ENCODE results near the gene LRRC75B.
"Not testable (repeated sequence)": the region's sequence is repeated elsewhere in the genome, so short reads cannot be mapped to it uniquely, and the experiment has no call there.

Gene LRRC75B

DNA sequence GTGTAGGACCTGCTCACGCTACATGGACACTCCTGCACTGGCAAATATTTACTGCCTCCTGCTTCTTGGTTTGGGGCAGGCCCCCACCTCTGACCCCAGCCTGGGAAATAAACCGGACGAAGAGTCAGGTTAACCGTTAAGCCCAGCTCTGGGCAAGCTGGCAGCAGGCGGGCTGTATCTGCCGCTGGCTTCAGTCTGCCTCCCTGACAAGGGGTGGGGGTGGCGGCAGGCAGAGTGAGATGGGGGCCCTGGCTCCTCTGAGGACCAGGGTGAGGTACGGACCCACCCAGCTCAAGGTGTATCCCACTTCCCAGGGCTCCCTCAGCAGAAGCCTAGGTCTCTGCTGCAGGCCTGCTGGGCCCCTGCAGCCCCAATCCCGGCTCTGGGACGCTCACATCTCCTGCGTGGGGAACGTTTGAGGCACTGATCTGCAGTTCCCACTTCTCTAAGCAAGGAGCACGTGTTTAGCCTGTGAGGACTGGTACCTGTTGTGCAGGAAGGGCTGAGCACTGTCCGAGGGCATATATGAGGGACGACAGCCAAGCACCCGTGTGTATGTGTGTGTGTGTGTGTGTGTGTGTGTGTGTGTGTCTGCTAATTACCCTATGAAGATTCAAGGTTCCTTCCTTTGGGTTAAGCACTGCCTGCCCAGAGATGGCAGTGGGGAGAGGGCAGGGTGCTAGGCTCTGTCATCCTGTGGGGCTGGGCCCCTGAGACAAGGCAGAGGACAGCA is 1.1 kb upstream of the LRRC75B start:
- no peak overlapping the region for H3K27ac ChIP-seq (ENCODE audit: low read depth, low read length, poor library complexity, severe bottlenecking)
- H3K9ac ChIP-seq (ENCODE audit: low read length): no peak overlapping the region
- no peaks in the 10 kb centered on the region for H3K79me2 ChIP-seq (ENCODE audit: insufficient read depth, low read length)
- peaks cover 11% of the 10 kb centered on the region for H3K4me1 ChIP-seq (ENCODE audit: insufficient read depth, low read length, severe bottlenecking)
- no peaks in the 10 kb centered on the region for H4K20me1 ChIP-seq (ENCODE audit: insufficient read depth, low read length)
- no peaks in the 10 kb centered on the region for H3K9me3 ChIP-seq (ENCODE audit: low read length)
- H3K36me3 ChIP-seq (ENCODE audit: insufficient read depth, low read length): no peaks in the 10 kb centered on the region
- H2AFZ ChIP-seq (ENCODE audit: low read length): no peak overlapping the region
- H3K4me2 ChIP-seq (ENCODE audit: low read length): no peak overlapping the region
- peaks cover 3% of the 10 kb centered on the region; the same call in 1 of the 2 replicates for H3K27me3 ChIP-seq (ENCODE audit: insufficient read depth, low read length)
- no peaks in the 10 kb centered on the region for H3K9me2 ChIP-seq (ENCODE audit: low read depth, low read length)
- no peak for TF ChIP-seq EZH2 (IDR thresholded peaks at IDR 0.05; ENCODE audit: borderline replicate concordance, low read length)
- TF ChIP-seq, protein P1, sequence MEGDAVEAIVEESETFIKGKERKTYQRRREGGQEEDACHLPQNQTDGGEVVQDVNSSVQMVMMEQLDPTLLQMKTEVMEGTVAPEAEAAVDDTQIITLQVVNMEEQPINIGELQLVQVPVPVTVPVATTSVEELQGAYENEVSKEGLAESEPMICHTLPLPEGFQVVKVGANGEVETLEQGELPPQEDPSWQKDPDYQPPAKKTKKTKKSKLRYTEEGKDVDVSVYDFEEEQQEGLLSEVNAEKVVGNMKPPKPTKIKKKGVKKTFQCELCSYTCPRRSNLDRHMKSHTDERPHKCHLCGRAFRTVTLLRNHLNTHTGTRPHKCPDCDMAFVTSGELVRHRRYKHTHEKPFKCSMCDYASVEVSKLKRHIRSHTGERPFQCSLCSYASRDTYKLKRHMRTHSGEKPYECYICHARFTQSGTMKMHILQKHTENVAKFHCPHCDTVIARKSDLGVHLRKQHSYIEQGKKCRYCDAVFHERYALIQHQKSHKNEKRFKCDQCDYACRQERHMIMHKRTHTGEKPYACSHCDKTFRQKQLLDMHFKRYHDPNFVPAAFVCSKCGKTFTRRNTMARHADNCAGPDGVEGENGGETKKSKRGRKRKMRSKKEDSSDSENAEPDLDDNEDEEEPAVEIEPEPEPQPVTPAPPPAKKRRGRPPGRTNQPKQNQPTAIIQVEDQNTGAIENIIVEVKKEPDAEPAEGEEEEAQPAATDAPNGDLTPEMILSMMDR (IDR thresholded peaks at IDR 0.05; ENCODE audit: low read length): no peak
- H3K4me3 ChIP-seq (ENCODE audit: low read depth, low read length, poor library complexity, severe bottlenecking): no peak overlapping the region
- H3F3A ChIP-seq (ENCODE audit: insufficient read depth, low read length): no peaks in the 10 kb centered on the region

DNA sequence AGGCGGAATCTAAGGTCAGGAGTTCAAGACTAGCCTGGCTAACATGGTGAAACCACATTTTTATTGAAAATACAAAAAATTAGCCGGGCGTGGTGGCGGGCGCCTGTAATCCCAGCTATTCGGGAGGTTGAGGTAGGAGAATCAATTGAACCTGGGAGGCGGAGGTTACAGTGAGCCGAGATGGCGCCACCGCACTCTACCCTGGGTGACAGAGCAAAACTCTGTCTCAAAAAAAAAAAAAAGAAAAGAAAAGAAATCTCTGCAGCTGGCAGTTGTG is 624 bp upstream of the LRRC75B start:
- H3K4me2 ChIP-seq (ENCODE audit: low read length); H3K9me3 ChIP-seq (ENCODE audit: low read length); H3K27ac ChIP-seq (ENCODE audit: low read depth, low read length, poor library complexity, severe bottlenecking); H3K36me3 ChIP-seq (ENCODE audit: insufficient read depth, low read length); H2AFZ ChIP-seq (ENCODE audit: low read length); H3K9me2 ChIP-seq (ENCODE audit: low read depth, low read length); H3F3A ChIP-seq (ENCODE audit: insufficient read depth, low read length); H4K20me1 ChIP-seq (ENCODE audit: insufficient read depth, low read length); H3K79me2 ChIP-seq (ENCODE audit: insufficient read depth, low read length); H3K27me3 ChIP-seq (ENCODE audit: insufficient read depth, low read length); H3K9ac ChIP-seq (ENCODE audit: low read length): not testable (repeated sequence)
- peaks cover 11% of the 10 kb centered on the region for H3K4me1 ChIP-seq (ENCODE audit: insufficient read depth, low read length, severe bottlenecking)
- H3K4me3 ChIP-seq (ENCODE audit: low read depth, low read length, poor library complexity, severe bottlenecking): peak overlapping the region; percentile 49

DNA sequence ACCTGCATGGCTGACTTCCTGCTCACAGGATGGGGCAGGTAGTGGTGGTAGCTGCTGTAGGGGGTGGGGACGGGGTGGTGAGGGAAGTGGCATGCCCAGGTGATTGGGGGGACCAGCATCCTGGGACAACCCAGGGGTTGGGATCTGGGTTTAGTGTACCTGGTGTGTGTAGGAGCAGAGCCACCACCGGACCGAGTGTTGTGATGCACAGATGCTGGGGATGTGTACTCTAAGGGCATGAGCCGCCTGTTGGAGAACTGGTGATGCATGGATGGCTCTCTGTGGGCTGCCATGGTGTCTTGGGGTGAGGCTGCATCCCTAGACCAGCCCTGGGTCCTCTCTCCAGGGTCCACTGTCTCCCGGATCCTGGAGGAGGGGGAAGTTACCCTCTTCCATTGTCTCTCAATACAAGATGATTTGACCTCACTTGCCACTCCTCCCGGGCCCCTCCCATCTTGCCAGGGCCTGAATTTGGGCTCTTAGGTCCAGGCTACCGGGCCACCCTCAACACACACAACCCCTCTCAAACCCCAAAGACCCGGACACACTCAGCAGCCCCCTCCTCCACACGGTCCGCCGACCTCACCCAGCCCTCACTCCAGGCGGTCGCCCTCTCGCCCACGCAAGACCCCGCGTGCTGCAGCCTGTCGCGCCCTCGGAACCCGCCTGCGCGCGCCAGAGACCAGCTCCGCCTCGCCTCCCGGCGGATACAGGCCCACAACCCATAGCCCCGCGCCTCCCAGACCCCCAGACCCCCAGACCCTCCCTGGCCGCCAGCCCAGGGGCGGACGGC is 619 bp downstream of the LRRC75B start:
- H3F3A ChIP-seq (ENCODE audit: insufficient read depth, low read length): no peaks in the 10 kb centered on the region
- H3K4me1 ChIP-seq (ENCODE audit: insufficient read depth, low read length, severe bottlenecking): peaks cover 11% of the 10 kb centered on the region
- H4K20me1 ChIP-seq (ENCODE audit: insufficient read depth, low read length): no peaks in the 10 kb centered on the region
- H3K9me3 ChIP-seq (ENCODE audit: low read length): no peaks in the 10 kb centered on the region
- peak overlapping the region; percentile 22; the same call in 1 of the 2 replicates for H3K9ac ChIP-seq (ENCODE audit: low read length)
- peak overlapping the region; percentile 70 for H3K4me2 ChIP-seq (ENCODE audit: low read length)
- no peaks in the 10 kb centered on the region for H3K79me2 ChIP-seq (ENCODE audit: insufficient read depth, low read length)
- no peak overlapping the region for H2AFZ ChIP-seq (ENCODE audit: low read length)
- H3K9me2 ChIP-seq (ENCODE audit: low read depth, low read length): no peaks in the 10 kb centered on the region
- TF ChIP-seq, protein P1 (IDR thresholded peaks at IDR 0.05; ENCODE audit: low read length): no peak
- no peak for TF ChIP-seq EZH2 (IDR thresholded peaks at IDR 0.05; ENCODE audit: borderline replicate concordance, low read length)
- no peaks in the 10 kb centered on the region for H3K36me3 ChIP-seq (ENCODE audit: insufficient read depth, low read length)
- peaks cover 3% of the 10 kb centered on the region; the same call in 1 of the 2 replicates for H3K27me3 ChIP-seq (ENCODE audit: insufficient read depth, low read length)
- no peak overlapping the region for H3K27ac ChIP-seq (ENCODE audit: low read depth, low read length, poor library complexity, severe bottlenecking)
- peak overlapping the region; percentile 56 for H3K4me3 ChIP-seq (ENCODE audit: low read depth, low read length, poor library complexity, severe bottlenecking)
